GM12872 (cell line): ENCODE data around the gene CEP170B.

Experiments used
- TF ChIP-seq, protein P1 (sequence below): IDR thresholded peaks from 3 replicates; pipeline ENCODE4 v1.5.1; 2011; ENCODE audit warnings: low read depth, mild to moderate bottlenecking, low read length, moderate library complexity; ENCODE audit not compliant: insufficient read depth

The CEP170B gene

DNA sequence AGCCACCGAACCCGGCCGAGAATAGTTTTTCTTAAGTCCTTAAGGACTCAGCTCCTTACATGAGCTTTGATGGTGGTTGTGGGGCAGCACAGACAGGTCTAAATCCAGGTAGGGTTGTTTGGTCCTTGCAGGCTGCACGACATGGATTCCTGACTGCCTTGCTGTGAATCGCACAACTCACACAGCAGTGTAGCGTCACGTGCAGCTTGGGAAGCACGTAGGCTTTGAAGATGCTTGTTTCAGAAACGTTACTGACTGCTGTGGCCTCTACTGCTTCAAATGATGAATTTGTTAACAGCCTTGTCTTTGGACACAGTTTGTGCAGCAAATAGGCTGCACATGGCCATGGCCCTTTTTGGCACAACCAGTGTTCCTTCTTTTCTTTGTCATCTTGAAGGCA, 34.3 kb upstream of the CEP170B start:
- TF ChIP-seq, protein P1, sequence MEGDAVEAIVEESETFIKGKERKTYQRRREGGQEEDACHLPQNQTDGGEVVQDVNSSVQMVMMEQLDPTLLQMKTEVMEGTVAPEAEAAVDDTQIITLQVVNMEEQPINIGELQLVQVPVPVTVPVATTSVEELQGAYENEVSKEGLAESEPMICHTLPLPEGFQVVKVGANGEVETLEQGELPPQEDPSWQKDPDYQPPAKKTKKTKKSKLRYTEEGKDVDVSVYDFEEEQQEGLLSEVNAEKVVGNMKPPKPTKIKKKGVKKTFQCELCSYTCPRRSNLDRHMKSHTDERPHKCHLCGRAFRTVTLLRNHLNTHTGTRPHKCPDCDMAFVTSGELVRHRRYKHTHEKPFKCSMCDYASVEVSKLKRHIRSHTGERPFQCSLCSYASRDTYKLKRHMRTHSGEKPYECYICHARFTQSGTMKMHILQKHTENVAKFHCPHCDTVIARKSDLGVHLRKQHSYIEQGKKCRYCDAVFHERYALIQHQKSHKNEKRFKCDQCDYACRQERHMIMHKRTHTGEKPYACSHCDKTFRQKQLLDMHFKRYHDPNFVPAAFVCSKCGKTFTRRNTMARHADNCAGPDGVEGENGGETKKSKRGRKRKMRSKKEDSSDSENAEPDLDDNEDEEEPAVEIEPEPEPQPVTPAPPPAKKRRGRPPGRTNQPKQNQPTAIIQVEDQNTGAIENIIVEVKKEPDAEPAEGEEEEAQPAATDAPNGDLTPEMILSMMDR, result no peak

DNA sequence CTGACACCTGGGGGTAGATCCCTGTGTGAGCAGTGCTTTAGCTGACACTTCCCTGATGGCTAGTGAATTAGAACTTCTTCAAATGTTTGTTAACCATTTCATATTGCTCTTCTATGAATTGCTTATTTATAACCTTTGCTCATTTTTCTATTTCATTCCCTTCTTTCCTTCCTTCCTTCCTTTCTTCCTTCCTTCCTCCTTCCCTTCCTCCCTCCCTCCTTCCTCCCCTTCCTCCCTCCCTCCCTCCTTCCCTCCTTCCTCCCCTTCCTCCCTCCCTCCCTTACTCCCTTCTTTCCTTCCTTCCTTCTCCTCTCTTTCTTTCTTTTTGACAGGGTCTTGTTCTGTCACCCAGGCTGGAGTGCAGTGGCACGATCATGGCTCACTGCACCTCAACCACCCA, 23.3 kb upstream of the CEP170B start:
- TF ChIP-seq, protein P1, result no peak

DNA sequence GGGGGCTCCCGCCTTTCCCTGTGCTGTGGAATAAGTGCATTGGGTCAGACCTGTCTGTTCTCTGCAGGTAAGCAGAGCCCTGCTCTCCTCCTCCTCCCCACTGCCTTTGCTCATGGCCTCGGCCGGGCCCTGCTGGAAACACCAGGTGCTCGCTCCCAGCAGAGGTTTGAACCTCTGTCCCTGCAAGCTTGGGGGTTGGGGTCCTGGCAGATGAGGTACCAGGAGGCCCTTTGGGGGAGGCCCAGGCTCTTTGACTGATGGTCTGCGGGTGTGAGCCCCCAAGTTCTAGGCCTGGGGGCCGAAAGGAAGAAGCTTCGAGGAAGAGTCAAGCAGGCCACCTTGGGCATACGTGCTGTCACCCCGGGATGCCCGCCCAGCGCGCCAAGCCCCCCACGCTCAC, 22.1 kb upstream of the CEP170B start:
- TF ChIP-seq, protein P1, result no peak

DNA sequence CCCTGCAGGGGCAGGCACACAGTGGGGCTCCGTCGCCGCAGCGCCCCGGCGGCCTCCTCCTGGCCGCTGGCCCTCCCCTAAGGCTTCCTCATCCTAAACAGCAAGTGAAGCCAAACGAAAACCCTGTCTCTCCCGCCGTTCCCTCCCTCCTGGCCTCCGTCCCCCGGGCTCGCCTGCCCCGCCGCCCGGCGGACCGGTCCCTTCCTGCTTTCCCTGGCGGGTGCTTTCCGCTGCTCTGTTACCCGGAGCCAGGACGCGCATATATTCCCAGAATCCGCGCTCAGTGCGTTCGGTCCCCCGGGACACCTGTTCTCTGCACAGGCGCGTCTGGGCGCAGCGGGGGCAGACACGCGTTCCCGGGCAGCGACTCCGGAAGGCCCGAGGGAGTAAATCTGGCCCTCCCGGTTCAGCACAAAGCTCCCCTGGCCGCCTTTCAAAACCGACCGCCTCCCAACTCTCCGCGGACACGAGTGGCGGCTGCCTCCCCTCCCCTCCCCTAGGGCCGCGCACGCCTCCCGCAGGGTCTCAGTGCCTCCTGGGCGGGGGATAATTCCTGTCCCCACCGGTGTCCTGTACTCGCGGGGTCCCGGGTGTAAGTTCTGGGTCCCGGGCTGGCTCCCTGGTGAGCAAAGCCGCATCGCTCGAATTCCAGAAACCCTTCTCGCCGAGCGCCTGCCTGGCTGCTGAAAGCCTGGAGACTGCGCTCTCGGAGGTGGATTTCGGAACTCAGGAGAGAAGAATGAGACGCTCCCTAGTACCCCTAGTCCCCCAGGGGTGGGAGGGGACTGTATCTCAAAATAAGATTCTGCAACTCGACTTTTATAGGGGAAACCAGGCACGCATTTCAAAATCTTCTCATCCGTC, 21.4 kb upstream of the CEP170B start:
- TF ChIP-seq, protein P1, result no peak

GRCh38 chr14:104844306-104845032, 20.6 kb upstream of the CEP170B start:
- TF ChIP-seq, protein P1, result no peak

- TF ChIP-seq, protein P1, result no peak
Observed at GRCh38 chr14:104845033-104845666, 19.9 kb upstream of the CEP170B start.

DNA sequence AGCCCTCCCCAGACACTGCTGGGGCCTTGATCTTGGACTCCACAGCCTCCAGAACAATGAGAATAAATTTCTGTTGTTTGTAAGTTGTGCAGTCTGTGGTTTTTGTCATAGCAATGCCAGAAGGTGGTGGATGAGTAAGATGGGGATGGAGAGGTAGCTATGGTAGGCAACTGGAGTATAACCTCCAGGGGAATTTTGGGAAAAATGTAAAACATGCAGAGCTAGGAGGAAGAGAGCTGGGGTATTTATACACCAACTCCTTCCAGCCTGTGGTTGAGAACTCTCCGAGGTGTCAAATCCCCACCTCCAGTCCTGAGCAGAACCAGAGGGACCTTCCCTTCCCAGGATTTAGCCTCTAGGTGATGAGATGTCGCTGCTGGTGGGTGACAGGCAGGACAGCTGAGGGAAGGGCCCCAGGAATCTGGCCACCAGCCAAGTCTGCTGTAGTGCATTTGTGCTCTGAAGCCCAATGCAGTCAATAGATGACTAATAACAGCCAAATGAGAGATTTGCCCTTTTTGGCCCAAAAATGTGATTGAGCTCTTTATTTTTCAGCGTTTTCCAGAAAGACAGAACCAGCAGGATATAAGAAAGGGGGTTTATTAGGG, 19.1 kb upstream of the CEP170B start:
- TF ChIP-seq, protein P1, result no peak
